OCI-LY7 (cell line): Measurements from ENCODE around the gene PHF19. TPM values are rescaled to one million over a fixed set of nuclear protein-coding genes. Genes with fewer than 3 reads are reported as not detected.

Source experiments
- BruUV-seq: library from RNA; stranded (reverse); fragments of 400-500 nt; replicated peaks from 2 replicates; lab custom pipeline; 2021; lab: Mats Ljungman, UMichigan
- CTCF ChIA-PET: fragments of 300-600 bp; sonication (Branson Sonifier 250); formaldehyde crosslinking; loops from one replicate; lab custom pipeline; 2022; ENCODE audit warnings: antibody characterized with exemption; ENCODE audit not compliant: unreplicated experiment; lab: Charles Lee
- POLR2A ChIA-PET: fragments of 300-600 bp; sonication (Branson Sonifier 250); formaldehyde crosslinking; loops from one replicate; lab custom pipeline; 2022; ENCODE audit warnings: antibody characterized with exemption; lab: Charles Lee
- DNase-seq: peaks from one replicate; pipeline ENCODE4 v3.0.0-alpha.2; 2015; ENCODE audit warnings: low spot score
- H2AFZ ChIP-seq: fragments of 200-600 bp; sonication (generic), shearing (Covaris generic); 2 replicates; pipeline ENCODE4 v1.6.1; 2014; ENCODE audit warnings: mild to moderate bottlenecking, antibody characterized with exemption, low read length, moderate library complexity
- H3K27ac ChIP-seq: fragments of 200-600 bp; sonication (generic); 2 replicates; pipeline ENCODE4 v1.5.1; 2014; ENCODE audit warnings: mixed run types, low read depth, mild to moderate bottlenecking, moderate library complexity, low read length, inconsistent platforms; ENCODE audit not compliant: poor library complexity, severe bottlenecking
- H3K36me3 ChIP-seq: fragments of 200-600 bp; sonication (generic); 2 replicates; pipeline ENCODE4 v1.6.1; 2014; ENCODE audit warnings: mild to moderate bottlenecking, antibody characterized with exemption, low read length, moderate library complexity, mixed read lengths; ENCODE audit not compliant: insufficient read depth
- H3K4me1 ChIP-seq: fragments of 200-600 bp; sonication (generic); 2 replicates; pipeline ENCODE4 v1.5.1; 2014; ENCODE audit warnings: mild to moderate bottlenecking, low read length; ENCODE audit not compliant: insufficient read depth, poor library complexity, severe bottlenecking
- H3K4me2 ChIP-seq: fragments of 200-600 bp; sonication (generic); 2 replicates; pipeline ENCODE4 v1.6.1; 2014; ENCODE audit warnings: mild to moderate bottlenecking, low read length
- H3K4me3 ChIP-seq: fragments of 200-600 bp; sonication (generic); 2 replicates; pipeline ENCODE4 v1.5.1; 2014; ENCODE audit warnings: mild to moderate bottlenecking, low read depth, low read length; ENCODE audit not compliant: poor library complexity, severe bottlenecking
- H3K79me2 ChIP-seq: fragments of 200-600 bp; sonication (generic); 2 replicates; pipeline ENCODE4 v1.6.1; 2016; ENCODE audit warnings: low read depth, mild to moderate bottlenecking, low read length, moderate library complexity, mixed read lengths; ENCODE audit not compliant: insufficient read depth
- H3K9me2 ChIP-seq: fragments of 200-600 bp; sonication (generic); 2 replicates; pipeline ENCODE4 v1.6.1; 2016; ENCODE audit warnings: mild to moderate bottlenecking, low read length, mixed read lengths; ENCODE audit not compliant: insufficient read depth
- H3K9me3 ChIP-seq: fragments of 200-600 bp; sonication (generic); 2 replicates; pipeline ENCODE4 v1.6.1; 2014; ENCODE audit warnings: mild to moderate bottlenecking, mixed run types, low read length, mixed read lengths
- H4K20me1 ChIP-seq: fragments of 200-600 bp; sonication (generic); 2 replicates; pipeline ENCODE4 v1.6.1; 2014; ENCODE audit warnings: mild to moderate bottlenecking, antibody characterized with exemption, low read length, moderate library complexity, mixed read lengths; ENCODE audit not compliant: insufficient read depth
- EZH2phosphoT487 ChIP-seq: fragments of 200-600 bp; sonication (generic); IDR thresholded peaks from 2 replicates; pipeline ENCODE4 v1.6.1; 2018; ENCODE audit warnings: low read depth, borderline replicate concordance, mild to moderate bottlenecking, mixed run types, antibody characterized with exemption, low read length, moderate library complexity, mixed read lengths
- intact Hi-C: fragments of 100-400 bp; cut with micrococcal nuclease; formaldehyde crosslinking; loops from one replicate; pipeline ENCODE4 v1.10.0; 2022; ENCODE audit not compliant: unreplicated experiment
- total RNA-seq, 2 experiments: library from RNA; depleted of rRNA in 1 of 2; stranded (reverse); fragments of >200 nt in 1 of 2; shearing (Covaris generic) in 1 of 2; gene quantifications; 2 replicates each; pipeline ENCODE4 v1.2.3, GENCODE V29; 2014 to 2022
- TF ChIP-seq, protein P1 (sequence below): fragments of 200-600 bp; sonication (generic); conservative IDR thresholded peaks from 2 replicates; pipeline ENCODE4 v1.5.1; 2014; ENCODE audit warnings: mild to moderate bottlenecking, antibody characterized with exemption, low read length, moderate library complexity, mixed read lengths

Gene PHF19
- total RNA-seq, 2 experiments from 2014 or later, result 102 to 214 TPM

- no peak overlapping the region for H3K4me3 ChIP-seq
- H3K79me2 ChIP-seq, result no peaks in the 10 kb centered on the region
- no peak for DNase-seq
- H2AFZ ChIP-seq, result no peak overlapping the region
- BruUV-seq, result no TSS peak
- H3K4me2 ChIP-seq, result no peak overlapping the region
- ChIA-PET POLR2A (interaction anchor here (0.7 kb wide), 1 partner anchor 74 kb away, joined by 3 read pairs; no protein-coding TSS in a partner anchor), CTCF (interaction anchor here (0.6 kb wide), 1 partner anchor 65 kb away, joined by 3 read pairs; no protein-coding TSS in a partner anchor)
- H3K9me2 ChIP-seq, result no peaks in the 10 kb centered on the region
- TF ChIP-seq EZH2phosphoT487, result no peak
- TF ChIP-seq, protein P1, sequence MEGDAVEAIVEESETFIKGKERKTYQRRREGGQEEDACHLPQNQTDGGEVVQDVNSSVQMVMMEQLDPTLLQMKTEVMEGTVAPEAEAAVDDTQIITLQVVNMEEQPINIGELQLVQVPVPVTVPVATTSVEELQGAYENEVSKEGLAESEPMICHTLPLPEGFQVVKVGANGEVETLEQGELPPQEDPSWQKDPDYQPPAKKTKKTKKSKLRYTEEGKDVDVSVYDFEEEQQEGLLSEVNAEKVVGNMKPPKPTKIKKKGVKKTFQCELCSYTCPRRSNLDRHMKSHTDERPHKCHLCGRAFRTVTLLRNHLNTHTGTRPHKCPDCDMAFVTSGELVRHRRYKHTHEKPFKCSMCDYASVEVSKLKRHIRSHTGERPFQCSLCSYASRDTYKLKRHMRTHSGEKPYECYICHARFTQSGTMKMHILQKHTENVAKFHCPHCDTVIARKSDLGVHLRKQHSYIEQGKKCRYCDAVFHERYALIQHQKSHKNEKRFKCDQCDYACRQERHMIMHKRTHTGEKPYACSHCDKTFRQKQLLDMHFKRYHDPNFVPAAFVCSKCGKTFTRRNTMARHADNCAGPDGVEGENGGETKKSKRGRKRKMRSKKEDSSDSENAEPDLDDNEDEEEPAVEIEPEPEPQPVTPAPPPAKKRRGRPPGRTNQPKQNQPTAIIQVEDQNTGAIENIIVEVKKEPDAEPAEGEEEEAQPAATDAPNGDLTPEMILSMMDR, result no peak
- peaks cover 91% of the 10 kb centered on the region for H3K36me3 ChIP-seq
- peaks cover 21% of the 10 kb centered on the region for H3K4me1 ChIP-seq
- H3K27ac ChIP-seq, result no peak overlapping the region
- intact Hi-C loops, result no loop called here
- H4K20me1 ChIP-seq, result no peaks in the 10 kb centered on the region
- H3K9me3 ChIP-seq, result no peaks in the 10 kb centered on the region
These were observed 11.2 kb downstream of the PHF19 start for GRCh38 chr9:120865809-120866208.

- CTCF ChIA-PET, result no interaction called here
- no peaks in the 10 kb centered on the region for H3K9me3 ChIP-seq
- intact Hi-C loops, result no loop called here
- no peaks in the 10 kb centered on the region for H4K20me1 ChIP-seq
- H3K27ac ChIP-seq, result no peak overlapping the region
- H3K9me2 ChIP-seq, result no peaks in the 10 kb centered on the region
- H3K4me3 ChIP-seq, result no peak overlapping the region
- peaks cover 91% of the 10 kb centered on the region for H3K36me3 ChIP-seq
- no peaks in the 10 kb centered on the region for H3K79me2 ChIP-seq
- no peak overlapping the region for H3K4me2 ChIP-seq
- TF ChIP-seq, protein P1, result no peak
- no peak for TF ChIP-seq EZH2phosphoT487
- no TSS peak for BruUV-seq
- POLR2A ChIA-PET, result interaction anchor here (0.6 kb wide), 1 partner anchor 95 kb away, joined by 3 read pairs; no protein-coding TSS in a partner anchor
- H3K4me1 ChIP-seq, result peaks cover 20% of the 10 kb centered on the region
- H2AFZ ChIP-seq, result no peak overlapping the region
- no peak for DNase-seq
These were observed 11.8 kb downstream of the PHF19 start for GRCh38 chr9:120865176-120865575.

GRCh38 chr9:120864719-120865118 is 12.3 kb downstream of the PHF19 start:
- no TSS peak for BruUV-seq
- H3K9me2 ChIP-seq, result no peaks in the 10 kb centered on the region
- H3K4me3 ChIP-seq, result no peak overlapping the region
- no peaks in the 10 kb centered on the region for H3K79me2 ChIP-seq
- H3K36me3 ChIP-seq, result peaks cover 91% of the 10 kb centered on the region
- no peak for DNase-seq
- no peaks in the 10 kb centered on the region for H4K20me1 ChIP-seq
- intact Hi-C loops, result no loop called here
- H2AFZ ChIP-seq, result no peak overlapping the region
- POLR2A ChIA-PET, result no interaction called here
- H3K27ac ChIP-seq, result no peak overlapping the region
- CTCF ChIA-PET, result no interaction called here
- H3K9me3 ChIP-seq, result no peaks in the 10 kb centered on the region
- no peak overlapping the region for H3K4me2 ChIP-seq
- H3K4me1 ChIP-seq, result peaks cover 15% of the 10 kb centered on the region
- TF ChIP-seq, protein P1, result no peak
- no peak for TF ChIP-seq EZH2phosphoT487
